ENCODE results near the gene MYO5B.

MYO5B gene

DNA sequence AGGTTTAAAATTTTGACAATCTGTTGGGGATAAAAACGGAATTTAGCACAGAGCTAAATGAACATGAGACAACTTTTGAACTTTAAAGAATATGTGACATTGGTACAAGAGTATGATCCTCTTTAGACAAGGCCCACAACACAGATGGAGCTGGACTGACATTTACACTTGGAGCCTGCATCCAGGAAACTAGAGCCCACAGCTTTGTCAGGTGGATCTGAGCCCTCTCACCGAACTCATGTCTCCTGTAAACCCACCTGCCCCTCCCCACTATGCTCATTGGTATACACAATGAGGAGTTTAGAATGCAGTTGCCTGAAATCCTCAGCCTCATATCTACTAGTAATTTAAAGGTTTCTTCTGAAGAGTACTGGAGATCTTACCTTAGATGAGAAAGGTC is 359.5 kb downstream of the MYO5B start:
- no peak overlapping the region for H3K27ac ChIP-seq
- TF ChIP-seq CTCF (conservative IDR thresholded peaks at IDR 0.05): no peak

- no peak for TF ChIP-seq CTCF (conservative IDR thresholded peaks at IDR 0.05)
- H3K27ac ChIP-seq: no peak overlapping the region
These were observed 360.7 kb downstream of the MYO5B start for GRCh38 chr18:49834258-49834657.

- H3K27ac ChIP-seq: no peak overlapping the region
- no peak for TF ChIP-seq CTCF (conservative IDR thresholded peaks at IDR 0.05)
These were observed 361.1 kb downstream of the MYO5B start for GRCh38 chr18:49833814-49834213.

DNA sequence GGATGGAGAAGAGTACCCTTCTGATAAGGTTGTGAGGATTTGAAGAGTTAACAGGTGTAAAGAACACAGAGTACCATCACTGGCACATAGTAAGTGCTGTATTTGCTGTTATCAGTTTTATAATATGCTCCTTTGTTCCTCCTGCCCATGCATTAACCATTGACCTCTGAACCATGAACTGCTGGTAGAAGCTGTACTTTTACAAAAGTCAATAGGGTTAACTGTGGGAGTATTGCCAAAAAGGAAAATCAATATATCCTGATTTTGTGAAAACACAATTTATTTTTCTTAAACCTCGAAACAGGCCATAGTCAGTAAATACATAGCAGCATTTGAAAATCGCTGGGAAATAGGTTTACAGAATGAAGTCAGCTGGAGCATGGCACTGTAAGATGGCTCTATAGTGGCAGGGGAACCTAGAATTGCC is 362.7 kb downstream of the MYO5B start:
- no peak for TF ChIP-seq CTCF (conservative IDR thresholded peaks at IDR 0.05)
- no peak overlapping the region for H3K27ac ChIP-seq

GRCh38 chr18:49827996-49828395 is 367.0 kb downstream of the MYO5B start:
- no peak overlapping the region for H3K27ac ChIP-seq
- no peak for TF ChIP-seq CTCF (conservative IDR thresholded peaks at IDR 0.05)

DNA sequence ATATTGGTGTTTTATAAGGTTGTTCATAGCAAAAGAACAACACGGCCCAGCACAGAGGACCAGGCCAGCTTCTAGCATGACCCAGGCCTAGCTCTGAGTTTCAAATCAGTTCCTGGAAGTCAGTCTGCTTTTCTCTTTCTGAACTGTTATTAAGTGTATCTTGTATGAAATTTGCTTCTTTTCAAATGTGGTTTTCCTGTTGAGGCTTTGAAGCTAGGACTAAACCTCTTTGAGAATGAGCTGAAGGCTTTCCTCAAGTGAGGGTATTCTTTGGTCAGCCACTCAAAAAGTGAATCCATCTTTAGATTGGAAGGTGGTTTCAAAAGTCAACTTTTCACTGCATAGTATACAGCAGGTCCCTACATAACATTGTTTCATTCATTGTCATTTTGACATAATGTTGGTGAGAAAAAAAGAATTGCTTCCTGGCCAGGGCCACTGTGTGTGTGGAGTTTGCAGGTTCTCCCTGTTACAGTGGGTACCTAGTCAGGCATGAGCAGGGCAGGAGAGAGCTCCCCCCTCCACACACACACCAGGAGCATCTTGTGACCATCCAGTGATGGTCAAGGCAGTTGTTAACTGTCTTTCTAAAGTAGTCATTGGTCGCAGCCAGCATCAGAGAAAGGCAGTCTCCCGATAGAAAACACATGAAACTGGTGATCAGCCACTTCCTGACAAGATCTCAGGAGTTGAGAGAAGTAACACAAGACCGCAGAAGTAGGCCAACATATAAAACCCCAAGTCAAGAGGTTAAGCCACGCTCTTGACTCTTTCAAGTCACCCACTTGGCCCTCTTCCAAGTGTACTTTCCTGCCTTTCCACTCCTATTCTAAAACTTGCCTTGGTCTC is 374.9 kb downstream of the MYO5B start:
- no peak overlapping the region for H3K27ac ChIP-seq
- no peak for TF ChIP-seq CTCF (conservative IDR thresholded peaks at IDR 0.05)

- no peak for TF ChIP-seq CTCF (conservative IDR thresholded peaks at IDR 0.05)
- no peak overlapping the region for H3K27ac ChIP-seq
These were observed 375.8 kb downstream of the MYO5B start for GRCh38 chr18:49819071-49819662.

Data from VCaP (cell line).